Nucleus accumbens (tissue), 56 donors: ENCODE results near the gene IFIT5.
A peak's percentile ranks its signal among the peaks of the same experiment; 100 is the strongest.
"Not testable (repeated sequence)": the region's sequence is repeated elsewhere in the genome, so short reads cannot be mapped to it uniquely, and the experiment has no call there.

ENCODE experiments used
- DNase-seq, 56 donors: peaks; one replicate each; lab custom pipeline; 2025; lab: John Stamatoyannopoulos, UW

The IFIT5 gene

DNA sequence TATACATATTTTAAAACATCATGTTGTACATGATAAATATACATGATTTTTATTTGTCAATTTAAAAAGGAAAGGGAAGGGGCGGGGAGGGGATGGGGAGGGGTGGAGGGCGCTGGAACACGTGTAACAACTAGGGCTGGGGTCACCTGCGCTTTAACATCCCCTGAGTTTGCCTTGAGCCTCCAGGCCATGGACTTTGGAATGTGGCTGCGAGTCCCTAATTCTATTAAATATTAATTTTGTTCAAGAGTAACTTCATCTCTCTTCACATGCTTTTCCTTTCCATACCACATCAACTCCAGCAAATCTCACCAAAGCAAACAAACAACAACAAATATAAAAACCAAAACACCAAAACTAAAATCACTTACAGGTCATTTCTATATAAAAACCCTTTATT lies 10.6 kb downstream of the IFIT5 start:
- DNase-seq = no peak

DNA sequence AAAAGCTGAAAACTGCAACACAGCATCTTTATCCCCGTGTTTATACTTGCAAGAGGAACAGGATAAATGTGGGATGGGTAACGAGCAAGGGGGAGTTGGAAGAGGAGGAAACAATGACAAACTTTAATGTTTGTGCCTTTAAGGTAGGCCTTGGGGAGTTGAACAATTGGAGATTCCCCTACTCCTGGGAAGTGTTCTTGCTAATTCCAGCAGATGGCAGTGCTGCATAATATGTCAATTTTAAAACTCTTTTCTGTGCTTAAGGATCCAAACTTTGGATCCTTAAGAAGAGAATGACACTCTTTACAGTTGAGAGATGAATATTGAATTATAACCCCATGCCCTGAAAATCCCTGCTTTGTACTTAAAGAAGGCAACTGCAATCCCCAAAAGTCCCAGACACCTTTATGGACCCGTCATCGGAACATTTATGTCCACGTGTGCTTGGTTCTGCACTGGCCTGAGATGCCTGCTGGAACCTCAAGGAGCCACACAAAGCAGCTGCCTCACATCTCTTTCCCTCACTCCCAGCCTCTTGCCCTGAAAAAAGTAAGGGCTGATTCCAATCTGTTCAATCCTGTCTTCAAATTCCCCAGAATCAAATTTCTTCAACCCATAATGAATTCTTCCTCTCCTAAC lies 12.0 kb downstream of the IFIT5 start:
- peak in 4 of 56 donors; percentile 8 to 9 (median 9) for DNase-seq

DNA sequence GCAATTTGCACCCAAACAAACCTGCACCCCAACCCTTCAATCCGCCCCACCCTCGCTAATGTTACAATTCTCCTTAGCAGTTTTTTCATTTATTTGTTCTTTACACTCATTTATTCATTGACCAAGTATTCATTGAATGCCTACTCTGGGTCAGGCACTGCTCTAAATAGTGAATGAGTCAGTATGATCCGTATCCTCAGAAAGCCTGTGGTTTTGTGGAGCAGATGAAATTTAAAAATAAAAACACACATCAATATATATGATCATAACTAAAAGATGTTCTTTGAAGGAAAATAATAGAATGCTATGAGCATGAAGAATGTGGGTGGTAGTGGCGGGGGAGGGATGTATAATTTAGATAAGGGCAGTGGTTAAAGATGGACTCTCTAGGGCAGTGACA lies 13.3 kb downstream of the IFIT5 start:
- DNase-seq = no peak

DNA sequence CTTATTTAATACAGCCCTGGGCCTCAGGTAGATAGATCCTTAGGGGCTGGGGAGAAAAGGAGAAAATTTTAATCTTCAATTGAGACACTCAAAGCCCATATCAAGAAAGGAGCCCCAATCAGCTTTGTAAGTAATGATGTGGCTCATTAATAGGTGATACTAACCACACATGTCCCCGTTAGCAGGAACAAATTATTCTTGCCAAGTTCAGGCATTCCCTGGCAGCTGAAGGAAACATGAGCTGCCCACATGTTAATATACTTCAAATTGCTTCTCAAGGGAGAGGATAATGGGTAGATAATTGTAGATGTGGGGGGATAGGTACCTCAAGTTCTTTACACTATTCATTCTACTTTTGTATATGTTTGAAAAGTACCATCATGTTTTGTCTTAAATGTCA lies 14.5 kb downstream of the IFIT5 start:
- DNase-seq = no peak

DNA sequence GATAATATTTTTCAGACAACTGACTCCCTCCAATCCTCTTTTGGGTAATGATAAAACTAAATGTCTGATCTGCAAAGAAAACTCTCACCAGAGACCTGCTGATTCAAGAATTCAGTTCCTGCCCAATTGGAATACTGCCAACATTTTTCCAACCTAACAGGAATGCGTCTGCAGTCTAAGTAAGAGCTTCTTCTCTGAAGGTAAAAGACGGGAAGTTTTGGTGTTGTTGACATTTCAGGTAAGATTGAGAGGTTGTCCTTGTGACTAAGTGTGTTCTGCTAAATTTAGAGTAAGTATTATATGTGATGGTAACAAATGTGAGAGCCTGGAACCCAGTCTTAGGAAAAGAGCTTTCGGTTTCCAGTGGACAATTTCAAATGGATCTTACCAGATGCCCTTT lies 17.6 kb downstream of the IFIT5 start:
- no peak for DNase-seq

DNA sequence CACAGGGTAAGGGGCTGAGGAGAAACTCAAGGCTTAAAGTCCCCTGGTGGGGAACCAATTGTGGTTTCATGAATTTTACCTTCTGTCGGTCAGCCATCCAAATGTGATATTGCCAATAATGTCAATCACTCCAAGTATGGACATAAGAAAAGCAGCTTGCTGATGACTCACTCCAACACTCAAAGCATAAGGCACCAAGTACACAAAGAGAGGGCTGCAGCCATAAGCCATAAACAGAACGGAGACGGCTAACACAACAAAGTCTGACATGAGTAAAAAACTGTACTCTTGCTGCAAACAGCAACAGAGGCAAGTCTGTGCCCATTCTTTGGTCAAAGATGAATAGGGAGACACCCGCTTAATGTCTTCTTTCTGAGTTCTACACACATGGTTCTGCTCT lies 24.2 kb downstream of the IFIT5 start:
- DNase-seq = no peak

DNA sequence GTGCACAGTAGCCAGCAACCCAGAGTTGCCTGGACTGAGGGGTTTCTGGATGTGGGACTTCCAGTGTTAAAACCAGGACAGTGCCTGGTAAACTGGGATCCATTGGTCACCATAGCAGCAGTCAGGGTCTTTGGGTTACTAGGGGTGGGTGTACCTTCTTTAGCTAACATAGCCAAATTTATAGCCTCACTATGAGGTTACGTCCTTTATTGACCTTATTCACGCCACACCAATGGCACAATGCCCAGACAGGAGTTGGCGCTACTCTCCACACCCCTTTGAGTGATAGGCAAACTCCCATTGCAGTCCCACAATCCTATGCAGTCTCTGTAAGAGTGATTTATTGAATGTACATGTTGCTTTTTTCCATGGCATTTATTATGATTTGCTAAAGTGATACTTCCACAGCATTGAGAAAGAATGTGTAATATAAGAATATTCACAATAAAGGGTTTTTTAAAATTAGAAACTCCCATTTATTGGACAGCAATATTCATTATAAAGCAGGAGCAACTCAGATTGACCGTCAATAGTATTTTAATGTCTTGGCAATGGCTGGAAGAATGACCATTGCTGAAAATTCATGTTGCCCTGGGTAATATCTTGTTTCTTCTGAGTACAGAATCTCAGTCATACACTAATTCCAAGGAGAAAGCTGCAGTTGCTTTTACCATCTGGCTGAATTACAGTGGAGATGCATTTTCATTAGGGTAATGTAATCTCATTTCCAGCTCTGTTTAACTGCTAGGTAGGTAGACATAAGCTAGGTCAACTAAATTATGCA lies 26.1 kb downstream of the IFIT5 start:
- DNase-seq = no peak

DNA sequence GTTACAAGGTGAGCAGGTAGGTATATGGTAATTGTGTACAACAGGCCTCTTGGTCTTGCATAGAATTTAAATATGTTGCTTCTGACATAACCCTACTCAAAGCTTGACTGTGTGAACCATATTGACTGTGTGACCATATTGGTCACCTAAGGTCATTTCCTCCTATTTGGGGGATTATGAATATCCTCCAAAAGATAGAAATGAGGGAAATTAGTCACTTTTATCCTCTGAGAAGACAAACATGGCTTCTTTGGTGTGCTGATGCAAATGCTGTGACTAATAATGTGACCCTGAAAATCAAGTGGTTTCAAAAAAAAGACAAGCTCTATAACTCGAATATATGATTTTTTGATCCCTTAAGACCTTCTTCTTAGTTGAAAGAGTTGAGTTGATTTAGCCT lies 27.9 kb downstream of the IFIT5 start:
- DNase-seq = no peak

DNA sequence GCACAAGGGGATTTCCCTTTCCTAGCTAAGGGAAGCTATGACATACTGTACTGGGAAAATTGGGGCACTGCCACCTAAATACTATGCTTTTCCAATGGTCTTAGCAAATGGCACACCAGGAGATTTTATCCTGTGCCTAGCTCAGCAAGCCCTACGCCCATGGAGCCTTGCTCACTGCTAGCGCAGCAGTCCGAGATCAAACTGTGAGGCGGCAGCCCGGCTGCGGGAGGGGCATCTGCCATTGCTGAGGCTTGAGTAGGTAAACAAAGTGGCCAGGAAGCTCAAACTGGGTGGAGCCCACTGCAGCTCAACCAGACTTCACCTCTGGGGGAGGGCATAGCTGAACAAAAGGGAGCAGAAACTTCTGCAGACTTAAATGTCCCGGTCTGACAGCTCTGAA lies 30.5 kb downstream of the IFIT5 start:
- DNase-seq = not testable (repeated sequence)

DNA sequence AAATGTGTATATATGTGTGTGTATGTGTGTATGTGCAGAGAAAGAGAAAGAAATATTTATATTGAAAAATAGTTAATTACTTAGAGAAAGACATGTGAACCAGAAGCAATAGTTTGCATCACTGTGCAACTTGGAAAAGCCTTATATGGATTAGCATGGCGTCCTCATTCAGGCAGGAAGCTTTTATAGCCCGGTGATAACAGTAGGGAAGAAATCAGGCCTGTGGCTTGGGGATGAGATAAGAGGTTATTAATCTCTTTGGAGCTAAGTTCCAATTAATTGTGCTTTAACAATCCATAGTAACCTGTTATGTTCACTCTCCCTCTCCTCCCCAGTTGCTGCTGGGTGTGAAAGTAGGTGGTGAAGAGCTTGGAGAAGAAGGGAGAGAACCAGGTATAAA lies 36.5 kb downstream of the IFIT5 start:
- DNase-seq = no peak

DNA sequence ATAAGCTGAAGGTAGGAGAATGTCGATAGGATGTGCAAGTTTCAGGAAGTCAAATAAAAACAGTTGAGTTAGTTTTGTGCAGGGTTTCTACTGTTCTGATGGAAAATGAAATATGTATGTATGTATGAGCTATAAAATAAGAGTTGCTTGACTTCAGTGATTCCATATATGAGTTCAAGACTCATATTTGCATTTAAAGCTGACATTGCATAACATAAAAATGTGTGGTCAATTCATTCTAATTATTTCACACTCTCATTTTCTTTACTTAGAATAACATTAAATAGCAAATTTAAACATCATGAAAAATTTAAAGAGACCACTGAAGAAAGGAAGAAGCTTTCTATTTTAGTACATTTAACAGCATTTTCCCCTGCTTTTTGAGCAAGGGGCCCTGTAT lies 37.8 kb downstream of the IFIT5 start:
- DNase-seq = no peak

DNA sequence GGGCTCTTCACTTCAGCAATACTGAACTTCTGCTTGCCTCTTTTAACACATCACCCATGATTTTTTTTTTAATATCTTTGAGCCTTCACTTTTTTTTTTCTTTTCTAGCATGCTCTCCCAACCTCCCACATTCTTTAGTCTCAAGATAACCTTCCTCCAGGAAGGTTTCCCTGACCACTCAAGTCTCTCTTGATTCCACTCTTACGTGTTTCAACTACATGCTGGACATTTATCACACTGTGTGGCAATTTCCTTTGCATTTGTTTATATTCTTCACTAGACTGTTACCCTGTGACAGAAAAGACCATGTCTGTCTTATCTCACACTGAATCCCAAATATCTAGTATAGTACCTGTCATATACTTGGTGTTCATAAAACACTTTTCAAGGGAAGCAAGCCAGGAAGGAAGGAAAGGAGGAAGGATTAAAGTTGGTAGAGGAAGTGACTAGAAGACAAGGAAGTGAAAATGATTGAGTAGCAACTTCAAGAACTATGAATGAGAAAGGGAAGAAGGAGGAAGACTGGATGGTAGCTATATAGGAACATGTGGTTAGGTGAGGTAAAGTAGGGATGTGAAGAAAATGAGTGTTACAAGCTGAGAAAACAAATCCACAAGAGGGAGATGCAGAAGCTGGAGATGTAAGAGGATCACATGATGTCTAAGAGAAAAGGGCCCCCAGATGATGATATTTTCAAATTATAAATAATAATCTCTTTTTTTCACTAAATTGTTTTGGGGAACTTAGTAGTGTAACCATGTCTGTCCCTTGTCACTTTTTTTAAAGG lies 40.4 kb downstream of the IFIT5 start:
- no peak for DNase-seq

DNA sequence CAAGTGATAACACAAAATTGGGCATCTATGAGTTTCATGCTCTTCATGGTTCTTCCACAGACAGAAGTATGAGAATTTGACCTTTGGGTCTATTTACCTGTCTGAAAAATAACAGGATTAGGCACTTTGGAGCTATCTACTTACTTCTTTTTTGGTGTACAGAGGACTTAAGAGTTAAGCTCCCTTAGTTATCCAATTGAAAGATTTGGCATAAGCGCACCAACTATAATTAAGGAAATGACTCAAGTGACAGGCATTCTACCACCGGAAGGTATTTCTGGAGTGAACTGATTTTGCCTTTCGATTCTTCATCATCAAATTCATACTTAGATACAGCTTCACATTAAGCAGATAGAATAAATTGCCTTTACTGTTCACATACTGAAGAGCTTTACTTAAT lies 43.9 kb downstream of the IFIT5 start:
- DNase-seq = no peak

DNA sequence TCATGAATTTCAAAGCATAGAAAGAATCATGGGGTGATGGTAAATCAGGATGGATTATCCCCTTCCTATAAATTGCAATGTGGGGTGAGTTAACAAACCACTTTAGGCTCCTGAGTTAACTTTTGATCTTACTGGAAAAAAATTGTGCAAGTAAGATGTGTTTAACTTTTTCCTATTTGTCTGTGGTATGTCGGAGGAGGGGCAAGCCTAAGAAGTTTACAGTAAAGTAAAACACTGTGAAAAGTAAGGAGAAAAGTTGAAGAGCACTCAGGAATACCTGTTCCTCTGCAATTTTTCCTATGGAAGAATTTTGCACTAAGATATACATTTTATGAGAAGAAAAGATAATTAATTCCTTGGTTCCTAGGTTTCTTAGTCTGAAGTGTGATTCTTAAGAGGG lies 44.4 kb downstream of the IFIT5 start:
- DNase-seq = no peak

DNA sequence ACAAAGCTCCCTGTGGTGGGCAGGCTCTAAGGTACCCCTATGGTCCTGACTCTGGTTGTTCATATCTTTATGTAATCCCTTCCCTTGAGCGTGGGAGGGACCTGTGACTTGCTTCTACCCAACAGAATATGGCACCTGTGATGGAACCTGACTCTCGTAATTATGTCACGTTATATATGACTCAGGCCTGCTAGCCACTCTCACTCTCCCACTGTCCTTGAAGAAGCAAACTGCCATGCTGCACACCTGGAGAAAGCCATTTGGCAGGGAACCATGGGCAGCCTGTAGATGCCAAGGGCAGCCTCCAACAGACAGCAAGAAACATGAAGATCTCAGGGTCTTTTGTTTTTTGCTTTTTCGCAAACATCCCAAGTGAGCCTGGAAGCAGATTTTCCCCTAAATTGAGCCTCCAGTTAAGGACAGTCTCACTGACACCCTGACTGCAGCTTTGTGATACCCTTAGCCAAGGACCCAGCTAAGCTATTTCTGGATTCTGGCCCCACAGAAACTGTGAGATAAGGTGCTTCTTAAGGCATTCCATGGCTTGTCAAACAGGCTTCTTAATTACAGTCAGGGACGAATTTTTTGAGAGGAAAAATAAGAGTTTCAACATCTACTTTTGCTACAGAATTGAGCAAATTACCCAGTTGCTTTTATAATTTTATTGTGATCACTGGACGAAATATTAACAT lies 49.6 kb downstream of the IFIT5 start:
- DNase-seq = no peak

DNA sequence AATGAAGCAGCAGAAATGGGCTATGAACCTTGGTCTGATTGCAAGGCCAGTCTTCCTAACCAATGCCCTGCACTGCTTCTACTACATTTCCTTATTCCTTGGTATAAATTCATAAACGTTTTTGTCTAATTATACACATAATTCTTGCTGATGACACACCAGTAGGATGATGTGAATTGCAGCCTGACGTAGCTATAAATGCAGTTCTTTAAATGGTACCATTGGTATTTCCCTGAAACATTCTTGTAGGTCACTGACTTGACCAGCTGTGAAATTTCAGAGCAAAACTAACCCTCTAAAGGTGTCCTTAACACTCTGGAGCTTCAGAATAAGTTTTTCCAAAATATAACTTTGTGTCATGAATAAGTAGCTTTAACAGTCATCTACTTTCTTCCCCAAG lies 50.8 kb downstream of the IFIT5 start:
- DNase-seq = no peak

DNA sequence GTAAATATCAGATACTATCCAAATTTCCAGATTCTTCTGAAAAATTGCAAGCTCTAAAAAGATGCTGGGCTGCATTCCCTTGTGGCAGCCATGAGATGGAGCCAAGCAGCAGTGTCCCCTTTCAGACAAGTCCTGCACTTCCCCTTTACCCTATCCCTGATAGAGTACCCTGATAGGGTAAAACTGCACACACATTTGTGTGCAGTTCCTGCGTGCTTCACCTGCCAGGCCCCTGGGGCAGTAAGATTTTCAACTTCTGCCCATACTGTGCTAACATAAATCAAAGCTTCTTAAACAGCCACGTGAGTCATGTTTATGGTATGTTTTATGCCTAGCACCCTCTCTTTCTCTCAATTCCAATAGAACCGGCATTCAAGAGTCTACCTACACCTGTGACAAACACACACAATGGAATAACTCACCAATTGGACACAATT lies 52.2 kb downstream of the IFIT5 start:
- DNase-seq = peak in 1 of 56 donors; percentile 6

DNA sequence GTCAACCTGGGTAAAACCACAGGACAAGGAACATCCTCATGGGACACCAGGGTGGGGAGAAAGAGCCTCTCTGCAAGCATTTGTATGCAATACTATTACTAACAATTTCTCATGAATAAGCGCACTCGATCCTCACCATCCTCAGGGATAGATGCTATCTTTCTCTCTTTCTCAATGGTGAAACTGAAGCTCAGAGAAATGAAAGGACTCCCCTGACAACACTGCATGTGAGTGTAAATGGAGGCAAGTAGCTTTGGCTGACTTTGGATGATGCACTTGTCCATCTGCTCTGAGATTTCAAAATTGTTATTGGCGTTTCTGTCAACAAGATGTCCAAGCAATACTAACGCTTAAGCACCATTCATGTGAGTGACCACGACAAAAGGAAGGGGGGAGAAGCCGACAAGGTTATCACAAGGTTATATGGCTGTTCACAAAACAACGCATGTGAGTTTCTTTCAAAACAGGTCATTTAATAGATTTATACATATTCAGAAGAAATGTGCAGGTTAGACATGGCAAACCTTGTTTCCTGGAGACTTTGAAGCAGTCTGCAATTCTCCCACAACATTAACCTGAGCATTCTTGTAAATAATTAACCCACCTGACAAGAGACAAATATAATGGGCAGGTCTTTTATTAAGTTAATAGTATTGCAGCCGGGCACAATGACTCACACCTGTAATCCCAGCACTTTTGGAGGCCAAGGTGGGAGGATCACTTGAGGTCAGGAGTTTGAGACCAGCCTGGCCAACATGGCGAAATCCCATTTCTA lies 54.0 kb downstream of the IFIT5 start:
- DNase-seq = no peak

DNA sequence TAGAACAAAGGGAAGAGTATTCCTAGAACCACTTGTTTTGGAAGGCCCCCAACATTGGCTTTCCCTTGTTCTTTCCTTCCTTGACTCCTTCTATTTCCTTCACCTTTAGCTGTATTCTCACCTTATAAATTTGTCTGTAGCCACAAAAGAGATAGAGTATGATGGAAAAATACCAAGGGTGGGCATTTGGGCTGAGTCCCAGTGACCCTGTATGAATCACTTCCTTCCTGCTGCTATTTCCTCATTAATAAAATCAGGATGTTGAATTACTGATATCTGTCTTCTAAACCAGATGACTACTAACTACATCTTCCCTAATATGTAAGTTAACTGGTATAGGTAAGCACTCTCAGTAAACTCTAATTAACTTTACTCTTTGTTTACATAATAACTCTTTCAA lies 55.1 kb downstream of the IFIT5 start:
- DNase-seq = no peak
